Right lobe of liver (tissue), 6 donors: ENCODE measurements around the gene SYNGAP1. TPM values are rescaled to one million over a fixed set of nuclear protein-coding genes. Genes with fewer than 3 reads are reported as not detected.

Experiments used
- ATAC-seq, 4 donors: fragments of 200-7000 bp; cut with Tn5 transposase; one replicate each; pipeline ENCODE4 v1.9.1; 2020; ENCODE audit warnings: mild to moderate bottlenecking in 4 of 4, moderate library complexity in 4 of 4
- DNase-seq, 3 donors: peaks; one replicate each; pipeline ENCODE4 v3.0.0-alpha.2; 2020
- H3K27ac ChIP-seq, 3 donors: fragments of 200-600 bp; one replicate each; pipeline ENCODE4 v1.8.0; 2022
- H3K27me3 ChIP-seq, 2 donors: fragments of 200-600 bp; one replicate each; pipeline ENCODE4 v1.8.0; 2022
- H3K36me3 ChIP-seq, 4 donors: fragments of 200-600 bp; sonication (generic) in 1 of 4; one replicate each; pipeline versions ENCODE4 v1.5.1 to v1.8.0; 2017 to 2022; ENCODE audit warnings: control low read depth in 1 of 4
- H3K4me1 ChIP-seq, 4 donors: fragments of 200-600 bp; sonication (generic) in 1 of 4; one replicate each; pipeline versions ENCODE4 v1.5.1 to v1.8.0; 2017 to 2022; ENCODE audit warnings: control low read depth in 1 of 4
- H3K4me3 ChIP-seq, 3 donors: fragments of 200-600 bp; one replicate each; pipeline ENCODE4 v1.8.0; 2022
- H3K9me3 ChIP-seq, 4 donors: fragments of 200-600 bp; sonication (generic) in 1 of 4; one replicate each; pipeline versions ENCODE4 v1.5.1 to v1.8.0; 2017 to 2022; ENCODE audit warnings: control low read depth in 1 of 4
- POLR2A ChIP-seq: fragments of 450-650 bp; IDR thresholded peaks from one replicate; pipeline ENCODE4 v1.6.1; 2017; ENCODE audit warnings: antibody characterized with exemption, mild to moderate bottlenecking
- WGBS: methylation state at CpG from one replicate; pipeline ENCODE4 v1.1.6; 2018; ENCODE audit warnings: low coverage, low lambda C conversion rate; ENCODE audit not compliant: insufficient coverage; ENCODE audit errors: missing lambda C conversion rate; 5-methylcytosine and 5-hydroxymethylcytosine counted together
- intact Hi-C, 2 donors: fragments of 100-400 bp; cut with DNase I; formaldehyde crosslinking; loops; one replicate each; pipeline versions ENCODE4 v1.11.2 to v1.14.1; 2022
- total RNA-seq, 6 experiments: library from RNA; depleted of rRNA in 2 of 6; stranded (reverse); fragments of >200 nt in 2 of 6; fragmentation: NEBNext Ultra II Directional in 3 of 6; extraction: Animal tissue kit (Norgen Biotek cat#: 25700) in 3 of 6; gene quantifications; one replicate each; pipeline versions ENCODE4 v1.1.0 to v1.2.4, GENCODE V29; 2016 to 2023
- TF ChIP-seq, protein P1 (sequence below), 4 donors: fragments of 200-600 bp in 3 of 4; fragments of 450-650 bp in 1 of 4; IDR thresholded peaks; one replicate each; pipeline versions ENCODE4 v1.5.1 to v1.8.0; 2016 to 2022; ENCODE audit warnings: antibody characterized with exemption in 4 of 4, mild to moderate bottlenecking in 2 of 4
- donor health status: DM: no; HTN: yes; CAD: no.
- donor health status: DM: no; HTN: no; CAD: no.
- donor health status: DM: no; HTN: no; CAD: no.
- donor health status: DM: no; HTN: yes; CAD: no.
- donor health status: DM: no; HTN: yes; CAD: no.

The SYNGAP1 gene
- total RNA-seq, 6 experiments from 2014 or later = 1.8 to 4.1 (median 2.8) TPM

DNA sequence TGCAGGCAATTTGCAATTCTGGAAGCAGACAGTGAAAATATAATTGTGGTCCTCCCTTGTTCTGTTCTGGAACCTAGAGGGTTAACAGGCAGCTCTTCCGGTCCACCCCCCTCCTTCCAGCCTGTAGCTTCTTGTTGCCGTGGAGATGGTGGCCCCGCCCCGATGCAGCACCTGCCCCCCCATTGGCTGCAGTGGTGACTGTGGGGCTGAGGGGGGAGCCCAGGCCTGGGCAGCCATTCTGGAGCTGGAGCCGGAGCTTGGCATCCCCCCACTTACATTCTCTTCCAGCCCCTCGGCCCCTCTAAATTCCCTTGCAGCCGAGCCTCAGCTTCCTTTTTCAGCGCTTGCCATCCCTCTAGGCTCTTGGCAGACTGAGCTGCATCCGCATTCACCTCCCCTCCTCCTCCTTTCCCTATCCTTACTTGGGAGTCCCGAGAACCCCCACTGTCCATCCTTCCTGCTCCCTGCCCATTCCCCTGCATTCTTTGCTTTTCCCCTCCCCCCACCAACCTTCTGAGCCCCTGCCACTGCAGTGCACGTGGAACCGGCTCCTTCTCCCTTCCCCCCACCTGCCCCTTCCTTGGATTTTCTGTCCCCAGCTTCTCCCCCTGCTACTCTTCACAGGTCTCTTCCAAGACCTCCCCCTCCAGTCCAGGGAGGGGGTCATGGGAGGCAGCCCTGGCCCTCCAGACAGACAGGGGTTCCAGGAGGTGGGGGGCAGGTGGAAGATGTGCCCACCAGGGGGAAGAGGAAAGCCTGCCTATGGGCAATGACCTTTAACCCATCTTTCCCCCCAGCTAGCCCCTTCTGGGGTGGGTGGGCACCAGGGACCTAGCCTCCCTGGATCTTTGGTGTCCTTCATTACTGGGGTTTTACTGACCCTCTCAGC, 11.4 kb downstream of the SYNGAP1 start:
- Histone ChIP-seq H3K36me3 (no peaks in the 10 kb centered on the region), H3K4me1 (peaks cover 0 to 24% (median 0%) of the 10 kb centered on the region in 4 donors), H3K9me3 (no peaks in the 10 kb centered on the region), H3K27ac (no peak overlapping the region), H3K4me3 (no peak overlapping the region), H3K27me3 (no peaks in the 10 kb centered on the region)
- 45% methylated on average over 12 of the region's 12 CpGs for WGBS
- no peak for TF ChIP-seq POLR2A
- TF ChIP-seq, protein P1, sequence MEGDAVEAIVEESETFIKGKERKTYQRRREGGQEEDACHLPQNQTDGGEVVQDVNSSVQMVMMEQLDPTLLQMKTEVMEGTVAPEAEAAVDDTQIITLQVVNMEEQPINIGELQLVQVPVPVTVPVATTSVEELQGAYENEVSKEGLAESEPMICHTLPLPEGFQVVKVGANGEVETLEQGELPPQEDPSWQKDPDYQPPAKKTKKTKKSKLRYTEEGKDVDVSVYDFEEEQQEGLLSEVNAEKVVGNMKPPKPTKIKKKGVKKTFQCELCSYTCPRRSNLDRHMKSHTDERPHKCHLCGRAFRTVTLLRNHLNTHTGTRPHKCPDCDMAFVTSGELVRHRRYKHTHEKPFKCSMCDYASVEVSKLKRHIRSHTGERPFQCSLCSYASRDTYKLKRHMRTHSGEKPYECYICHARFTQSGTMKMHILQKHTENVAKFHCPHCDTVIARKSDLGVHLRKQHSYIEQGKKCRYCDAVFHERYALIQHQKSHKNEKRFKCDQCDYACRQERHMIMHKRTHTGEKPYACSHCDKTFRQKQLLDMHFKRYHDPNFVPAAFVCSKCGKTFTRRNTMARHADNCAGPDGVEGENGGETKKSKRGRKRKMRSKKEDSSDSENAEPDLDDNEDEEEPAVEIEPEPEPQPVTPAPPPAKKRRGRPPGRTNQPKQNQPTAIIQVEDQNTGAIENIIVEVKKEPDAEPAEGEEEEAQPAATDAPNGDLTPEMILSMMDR (IDR thresholded peaks at IDR 0.05) = no peak
- DNase-seq (no peak), ATAC-seq (peak in 3 of 4 donors; percentile 9 to 30 (median 28))
- intact Hi-C loops = no loop called here

- H3K9me3 ChIP-seq = no peaks in the 10 kb centered on the region
- H3K4me1 ChIP-seq = peaks cover 0 to 23% (median 0%) of the 10 kb centered on the region in 4 donors
- DNase-seq = no peak
- no peak overlapping the region for H3K4me3 ChIP-seq
- no peak overlapping the region for H3K27ac ChIP-seq
- 40% methylated on average over 5 of the region's 12 CpGs for whole genome bisulfite sequencing
- no peak for ATAC-seq
- H3K27me3 ChIP-seq = no peaks in the 10 kb centered on the region
- intact Hi-C loops = no loop called here
- no peak for TF ChIP-seq POLR2A
- TF ChIP-seq, protein P1 (IDR thresholded peaks at IDR 0.05) = no peak
- no peaks in the 10 kb centered on the region for H3K36me3 ChIP-seq
Observed at GRCh38 chr6:33431880-33432541, 12.1 kb downstream of the SYNGAP1 start.

GRCh38 chr6:33432546-33432945, 12.7 kb downstream of the SYNGAP1 start:
- TF ChIP-seq, protein P1 (IDR thresholded peaks at IDR 0.05) = no peak
- no peak for TF ChIP-seq POLR2A
- intact Hi-C loops = no loop called here
- DNase-seq (no peak), ATAC-seq (no peak)
- Histone ChIP-seq H3K27me3 (no peaks in the 10 kb centered on the region), H3K4me1 (peaks cover 0 to 18% (median 0%) of the 10 kb centered on the region in 4 donors), H3K27ac (no peak overlapping the region), H3K4me3 (no peak overlapping the region), H3K9me3 (no peaks in the 10 kb centered on the region), H3K36me3 (no peaks in the 10 kb centered on the region)
- 77% methylated on average over 10 of the region's 10 CpGs for WGBS

- Histone ChIP-seq H3K4me1 (peaks cover 0 to 18% (median 0%) of the 10 kb centered on the region in 4 donors), H3K27ac (no peak overlapping the region), H3K9me3 (no peaks in the 10 kb centered on the region), H3K36me3 (no peaks in the 10 kb centered on the region), H3K4me3 (no peak overlapping the region), H3K27me3 (no peaks in the 10 kb centered on the region)
- intact Hi-C loops = no loop called here
- DNase-seq (no peak), ATAC-seq (no peak)
- no peak for TF ChIP-seq POLR2A
- TF ChIP-seq, protein P1 (IDR thresholded peaks at IDR 0.05) = no peak
- WGBS = no CpG with 5 or more reads among the region's 1 CpG
Observed at GRCh38 chr6:33433001-33433543, 13.2 kb downstream of the SYNGAP1 start.
